Neutrophil (primary cell): ENCODE results near the gene ATP1A3.

Source experiments
- H3K27ac ChIP-seq: fragments of 200-600 bp; sonication (generic); 2 replicates; pipeline ENCODE4 v1.5.1; 2016; ENCODE audit warnings: mild to moderate bottlenecking, moderate library complexity
- H3K27me3 ChIP-seq: fragments of 200-600 bp; sonication (generic); 2 replicates; pipeline ENCODE4 v1.6.0; 2016; ENCODE audit warnings: mild to moderate bottlenecking
- H3K36me3 ChIP-seq: fragments of 200-600 bp; sonication (generic); 2 replicates; pipeline ENCODE4 v1.5.1; 2017
- H3K4me1 ChIP-seq, 2 experiments: fragments of 200-600 bp in 1 of 2; sonication (generic) in 1 of 2; 1 replicate in 1 of 2; 2 replicates in 1 of 2; pipeline versions ENCODE4 v1.5.1 to v1.6.1; 2013 to 2016; ENCODE audit warnings: low read depth in 1 of 2, low read length in 1 of 2, mild to moderate bottlenecking in 1 of 2, moderate library complexity in 1 of 2; ENCODE audit not compliant: control insufficient read depth in 1 of 2, insufficient read depth in 1 of 2
- H3K4me3 ChIP-seq, 2 experiments: fragments of 200-600 bp in 1 of 2; sonication (generic) in 1 of 2; 1 replicate in 1 of 2; 2 replicates in 1 of 2; pipeline ENCODE4 v1.5.1; 2013 to 2016; ENCODE audit warnings: low read depth in 1 of 2, low read length in 1 of 2, mild to moderate bottlenecking in 1 of 2, moderate library complexity in 1 of 2
- H3K9me3 ChIP-seq: fragments of 200-600 bp; sonication (generic); 2 replicates; pipeline ENCODE4 v1.5.1; 2016
- CTCF ChIP-seq: fragments of 200-600 bp; sonication (generic); IDR thresholded peaks from 2 replicates; pipeline ENCODE4 v1.5.1; 2016; ENCODE audit warnings: antibody characterized with exemption

ATP1A3 gene

GRCh38 chr19:42024622-42025111 is 30.6 kb upstream of the ATP1A3 start:
- no peaks in the 10 kb centered on the region for H3K9me3 ChIP-seq
- no peak overlapping the region for H3K27ac ChIP-seq
- no peak overlapping the region for H3K4me3 ChIP-seq
- no peaks in the 10 kb centered on the region for H3K4me1 ChIP-seq
- H3K27me3 ChIP-seq: no peaks in the 10 kb centered on the region
- no peaks in the 10 kb centered on the region for H3K36me3 ChIP-seq
- TF ChIP-seq CTCF: no peak

GRCh38 chr19:42023943-42024260 is 29.9 kb upstream of the ATP1A3 start:
- H3K27me3 ChIP-seq: no peaks in the 10 kb centered on the region
- no peaks in the 10 kb centered on the region for H3K4me1 ChIP-seq
- no peak overlapping the region for H3K4me3 ChIP-seq
- H3K9me3 ChIP-seq: no peaks in the 10 kb centered on the region
- no peak for TF ChIP-seq CTCF
- no peaks in the 10 kb centered on the region for H3K36me3 ChIP-seq
- H3K27ac ChIP-seq: no peak overlapping the region

GRCh38 chr19:42023121-42023942 is 29.3 kb upstream of the ATP1A3 start:
- Histone ChIP-seq H3K4me3 (no peak overlapping the region), H3K36me3 (no peaks in the 10 kb centered on the region), H3K27me3 (no peaks in the 10 kb centered on the region), H3K9me3 (no peaks in the 10 kb centered on the region), H3K27ac (no peak overlapping the region), H3K4me1 (no peaks in the 10 kb centered on the region)
- no peak for TF ChIP-seq CTCF

- H3K36me3 ChIP-seq: no peaks in the 10 kb centered on the region
- no peak for TF ChIP-seq CTCF
Observed at GRCh38 chr19:42022616-42023015, 28.6 kb upstream of the ATP1A3 start.

GRCh38 chr19:42021185-42021584 is 27.2 kb upstream of the ATP1A3 start:
- no peak overlapping the region for H3K27ac ChIP-seq
- no peaks in the 10 kb centered on the region for H3K27me3 ChIP-seq
- H3K9me3 ChIP-seq: no peaks in the 10 kb centered on the region
- TF ChIP-seq CTCF: no peak
- no peaks in the 10 kb centered on the region for H3K36me3 ChIP-seq
- H3K4me3 ChIP-seq: no peak overlapping the region
- H3K4me1 ChIP-seq: no peaks in the 10 kb centered on the region

More at GRCh38 chr19:42022616-42023015, 28.6 kb upstream of the ATP1A3 start:
- no peaks in the 10 kb centered on the region for H3K9me3 ChIP-seq
- H3K27me3 ChIP-seq: no peaks in the 10 kb centered on the region
- H3K4me1 ChIP-seq: no peaks in the 10 kb centered on the region
- no peak overlapping the region for H3K4me3 ChIP-seq
- H3K27ac ChIP-seq: no peak overlapping the region
